ENCODE data around the gene RGS2. TPM values are rescaled to one million over a fixed set of nuclear protein-coding genes. Genes with fewer than 3 reads are reported as not detected.

The RGS2 gene
- total RNA-seq, 3 donors from 2014 or later: 45.9 to 753 (median 49.0) TPM

Other genes starting within 250 kb of the RGS2 start
- gene RGS1, start 233.3 kb upstream of the RGS2 start, total RNA-seq: 100 to 1,000 TPM in 2 of 3 donors, 10 to 100 TPM in 1; 13.6 to 210 (median 189) TPM
- 1 to 10 TPM in 1 of 3 donors, under 1 TPM in 2; 0.29 to 3.2 (median 0.33) TPM for gene RGS13, start 172.9 kb upstream of the RGS2 start, total RNA-seq